ENCODE results near the gene GDF15. TPM values are rescaled to one million over a fixed set of nuclear protein-coding genes. Genes with fewer than 3 reads are reported as not detected.

Gene GDF15
- total RNA-seq, 2 experiments from 2014 or later: not detected

GRCh38 chr19:18423258-18424020 is 37.5 kb downstream of the GDF15 start:
- ChIA-PET CTCF (interaction anchor here (1.0 to 1.1 kb wide), 2 partner anchors 37 to 101 kb away, joined by 3 to 5 read pairs; partner anchors contain the start of gene LSM4), POLR2A (interaction anchor here (0.7 kb wide), 1 partner anchor 9 kb away, joined by 3 read pairs; no protein-coding TSS in a partner anchor)

- ChIA-PET POLR2A (interaction anchor here (0.7 kb wide), 1 partner anchor 8 kb away, joined by 3 read pairs; no protein-coding TSS in a partner anchor), CTCF (interaction anchor here (1.1 kb wide), 1 partner anchor 102 kb away, joined by 5 read pairs; the partner anchor contains the start of gene LSM4)
These were observed 38.3 kb downstream of the GDF15 start for GRCh38 chr19:18424122-18424889.

DNA sequence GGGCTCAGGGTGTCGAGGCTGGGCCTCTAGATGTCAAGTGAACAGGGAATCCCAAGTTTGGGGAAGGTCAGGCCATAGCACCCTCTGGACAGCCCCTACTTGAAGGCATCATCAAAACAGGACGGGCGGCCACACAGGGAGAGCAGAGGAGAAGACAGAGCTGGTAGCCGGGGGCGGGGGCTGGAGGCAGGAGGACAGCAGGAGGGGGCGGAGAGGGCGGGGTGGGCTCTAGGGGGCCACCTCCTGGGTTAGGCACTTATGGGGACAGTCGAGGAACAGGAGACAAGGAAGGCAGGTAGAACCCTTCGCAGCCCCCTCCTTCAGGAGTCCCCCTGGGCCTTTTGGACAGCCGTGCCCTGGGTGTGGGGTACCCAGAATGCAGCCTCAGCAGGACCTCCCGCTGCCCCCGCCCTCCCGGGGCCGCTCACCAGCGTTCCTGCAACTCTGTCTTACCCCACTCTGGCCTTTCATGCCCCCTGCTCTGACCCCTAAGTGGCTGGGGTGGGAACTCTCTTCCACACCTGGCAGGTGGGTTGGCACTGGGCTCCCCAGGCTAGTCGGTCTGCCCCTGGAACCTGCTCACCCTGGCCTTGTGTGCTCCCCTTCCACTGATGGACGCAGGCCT is 39.0 kb downstream of the GDF15 start:
- CTCF ChIA-PET: interaction anchor here (0.5 kb wide), 1 partner anchor 621 kb away, joined by 3 read pairs; no protein-coding TSS in a partner anchor
- POLR2A ChIA-PET: interaction anchor here (0.5 kb wide), 1 partner anchor 57 kb away, joined by 14 read pairs; no protein-coding TSS in a partner anchor

DNA sequence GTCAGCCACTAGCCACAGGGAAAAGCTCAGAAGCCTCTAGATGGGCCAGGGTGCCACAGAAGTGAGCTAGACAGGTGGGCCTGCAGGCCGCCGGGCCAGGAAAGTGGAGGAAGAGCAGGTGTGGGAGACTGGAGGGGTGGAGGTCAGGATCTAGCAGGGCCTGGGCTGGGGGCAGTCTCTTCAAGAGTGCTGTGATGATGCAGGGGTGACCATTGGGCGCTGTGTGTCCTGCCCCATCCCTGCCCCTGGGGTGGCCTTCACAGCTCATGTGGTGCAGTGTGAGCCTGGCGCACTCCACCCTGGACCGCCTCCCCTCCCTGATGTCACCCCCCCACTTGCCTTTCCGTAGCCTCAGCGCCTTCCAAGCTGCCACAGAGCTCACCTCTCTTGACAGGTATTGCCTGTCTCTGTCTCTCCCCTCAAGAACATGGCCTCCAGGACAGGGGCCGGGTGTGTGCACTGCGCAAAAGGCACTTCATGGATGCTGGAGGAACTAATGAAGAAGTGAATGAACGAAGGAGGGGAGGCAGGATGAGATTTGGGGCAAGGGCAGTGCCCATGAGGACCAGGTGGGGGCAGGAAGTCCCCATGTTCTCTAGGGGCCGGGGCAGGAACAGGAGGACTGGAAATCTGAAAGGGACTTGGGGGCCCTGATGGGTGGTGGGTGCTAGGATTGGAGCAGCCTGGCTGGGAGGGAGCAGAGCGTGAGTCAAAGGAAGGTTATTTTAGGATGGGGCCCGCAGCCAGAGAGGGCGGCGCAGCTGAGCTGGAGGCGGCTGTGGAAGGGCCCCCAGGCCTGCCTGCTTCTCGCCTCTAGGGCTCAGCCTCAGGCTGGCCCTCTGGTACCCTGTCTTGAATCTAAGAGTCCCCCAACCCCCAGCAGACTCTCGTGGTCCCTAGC is 39.8 kb downstream of the GDF15 start:
- ChIA-PET CTCF (interaction anchor here (0.5 to 1.5 kb wide), 2 partner anchors 15 to 622 kb away, joined by 3 to 4 read pairs; no protein-coding TSS in a partner anchor), POLR2A (interaction anchor here (0.5 kb wide), 1 partner anchor 57 kb away, joined by 14 read pairs; no protein-coding TSS in a partner anchor)

DNA sequence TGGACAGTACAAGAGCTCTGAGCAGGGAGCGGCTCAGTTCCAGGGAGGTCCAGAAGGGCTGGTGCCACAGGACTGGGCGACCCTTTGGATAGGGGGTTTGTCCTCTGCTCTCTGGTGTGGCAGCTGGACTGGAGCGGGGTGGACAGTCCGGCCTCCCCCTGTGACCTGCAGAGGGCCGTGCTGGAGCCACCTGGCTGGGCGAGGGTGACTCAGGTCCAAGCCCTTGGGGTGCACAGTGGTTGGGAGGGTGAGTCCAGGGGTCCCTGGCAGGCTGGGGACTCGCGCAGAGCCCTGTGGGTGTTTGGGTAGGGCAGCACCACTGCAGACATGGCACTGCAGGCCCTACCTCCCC is 40.4 kb downstream of the GDF15 start:
- POLR2A ChIA-PET: no interaction called here
- CTCF ChIA-PET: interaction anchor here (1.5 kb wide), 1 partner anchor 16 kb away, joined by 4 read pairs; no protein-coding TSS in a partner anchor

- ChIA-PET CTCF (interaction anchor here (1.2 to 1.5 kb wide), 2 partner anchors 16 to 24 kb away, joined by 3 to 4 read pairs; no protein-coding TSS in a partner anchor), POLR2A (no interaction called here)
These were observed 41.3 kb downstream of the GDF15 start for GRCh38 chr19:18427080-18427742.

DNA sequence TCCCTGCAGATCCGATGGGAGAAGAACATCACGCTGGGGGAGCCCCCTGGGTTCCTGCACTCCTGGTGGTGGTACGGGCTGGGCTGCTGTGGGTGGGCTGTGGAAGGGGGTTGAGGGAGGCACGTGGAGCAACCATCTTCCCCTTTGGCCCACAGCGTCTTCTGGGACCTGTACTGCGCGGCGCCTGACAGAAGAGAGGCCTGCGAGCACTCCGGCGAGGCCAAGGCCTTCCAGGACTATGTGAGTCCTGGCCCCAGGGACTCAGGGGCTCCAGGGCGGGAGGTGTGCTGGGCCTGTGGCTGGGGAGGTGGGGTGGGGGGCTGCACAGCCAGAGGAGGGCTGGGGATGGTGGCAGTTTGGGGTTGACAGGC is 41.8 kb downstream of the GDF15 start:
- POLR2A ChIA-PET: no interaction called here
- CTCF ChIA-PET: interaction anchor here (1.1 to 1.5 kb wide), 3 partner anchors 9 to 23 kb away, joined by 3 to 4 read pairs (median 3); partner anchors contain the start of gene SSBP4

- POLR2A ChIA-PET: interaction anchor here (0.8 kb wide), 1 partner anchor 10 kb away, joined by 7 read pairs; the partner anchor contains the start of gene SSBP4
- CTCF ChIA-PET: interaction anchor here (0.6 to 1.7 kb wide), 5 partner anchors 8 to 444 kb away, joined by 3 to 6 read pairs (median 3); partner anchors contain the start of gene SSBP4
These were observed 42.3 kb downstream of the GDF15 start for GRCh38 chr19:18428173-18428786.

GRCh38 chr19:18428787-18429674 is 43.1 kb downstream of the GDF15 start:
- ChIA-PET POLR2A (interaction anchor here (0.7 to 0.8 kb wide), 2 partner anchors 10 to 496 kb away, joined by 6 to 7 read pairs; partner anchors contain the start of gene SSBP4), CTCF (interaction anchor here (0.6 to 1.7 kb wide), 6 partner anchors 9 to 443 kb away, joined by 3 to 6 read pairs (median 4); partner anchors contain the start of gene SSBP4)

DNA sequence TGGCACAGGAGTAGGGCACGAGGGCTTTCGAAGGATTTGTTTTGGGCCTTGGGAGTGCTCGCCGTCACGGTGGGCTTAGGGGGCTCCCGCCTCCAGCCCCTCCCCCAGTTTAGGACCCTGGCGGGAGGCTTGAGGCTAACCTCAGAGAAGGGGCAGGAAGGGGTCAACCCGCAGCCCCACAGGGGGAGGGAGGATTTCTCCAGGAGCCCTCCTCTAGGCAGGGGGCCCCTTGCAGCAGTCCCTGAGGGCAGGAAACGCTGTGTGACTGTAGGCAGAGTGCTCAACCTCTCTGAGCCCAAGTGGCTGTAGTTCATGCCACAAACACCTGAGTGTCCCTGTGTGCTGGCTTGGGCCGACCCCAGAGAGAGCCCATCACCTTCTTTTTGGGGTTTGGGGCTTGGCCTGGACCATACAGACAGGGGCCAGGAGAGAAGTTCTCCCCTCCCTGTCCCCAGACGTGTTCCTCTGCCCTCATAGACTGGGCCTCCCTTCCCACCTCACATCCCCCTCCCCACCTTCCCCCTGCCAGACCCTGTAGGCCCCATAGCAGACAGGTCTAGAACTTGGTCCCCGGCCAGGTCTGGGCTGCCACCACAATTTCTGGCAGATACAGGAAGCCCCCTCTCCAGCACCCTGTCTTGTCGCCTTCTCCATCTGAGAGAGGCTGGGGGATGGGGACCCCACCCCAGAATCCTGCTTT is 43.9 kb downstream of the GDF15 start:
- ChIA-PET POLR2A (no interaction called here), CTCF (interaction anchor here (1.0 to 1.7 kb wide), 2 partner anchors 9 to 10 kb away, joined by 4 to 5 read pairs; no protein-coding TSS in a partner anchor)

- ChIA-PET CTCF (interaction anchor here (1.9 kb wide), 2 partner anchors 11 to 14 kb away, joined by 5 to 7 read pairs; partner anchors contain the start of gene SSBP4), POLR2A (no interaction called here)
These were observed 44.6 kb downstream of the GDF15 start for GRCh38 chr19:18430417-18431144.

- POLR2A ChIA-PET: interaction anchor here (0.8 kb wide), 1 partner anchor 8 kb away, joined by 3 read pairs; no protein-coding TSS in a partner anchor
- CTCF ChIA-PET: interaction anchor here (0.5 to 1.9 kb wide), 4 partner anchors 12 to 88 kb away, joined by 3 to 7 read pairs (median 4); partner anchors contain the start of gene SSBP4
These were observed 45.6 kb downstream of the GDF15 start for GRCh38 chr19:18431351-18432197.

- ChIA-PET POLR2A (interaction anchor here (0.8 kb wide), 1 partner anchor 9 kb away, joined by 3 read pairs; no protein-coding TSS in a partner anchor), CTCF (interaction anchor here (1.2 to 1.9 kb wide), 3 partner anchors 13 to 18 kb away, joined by 3 to 7 read pairs (median 5); partner anchors contain the start of gene SSBP4)
These were observed 46.5 kb downstream of the GDF15 start for GRCh38 chr19:18432275-18433014.
